G401.6 (cell line): ENCODE results near the gene SH3PXD2A.

Experiments
- FAIRE-seq: peaks from 2 replicates; lab custom pipeline; 2012; peaks lifted over from hg19 to GRCh38; lab: Jason Lieb, UNC

The SH3PXD2A gene

DNA sequence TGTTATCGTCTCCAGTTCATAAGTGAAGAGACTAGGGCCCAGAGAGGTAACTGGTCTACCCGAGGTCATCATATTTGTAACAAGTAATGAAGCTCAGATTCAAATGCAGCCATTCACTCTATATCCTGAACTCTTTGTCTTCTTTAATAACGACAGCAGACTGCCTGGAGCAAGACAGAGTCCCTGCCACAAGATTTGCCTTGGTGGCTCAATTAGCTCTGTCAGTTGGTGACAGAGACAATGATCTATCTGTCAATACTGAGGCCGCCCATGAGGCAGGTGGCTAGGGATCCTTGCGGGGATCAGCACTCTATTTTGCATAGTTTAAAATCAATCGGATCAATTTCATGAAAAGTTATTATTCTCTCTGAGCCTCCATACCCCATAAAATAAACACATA is 43.9 kb downstream of the SH3PXD2A start:
- no peak for FAIRE-seq

DNA sequence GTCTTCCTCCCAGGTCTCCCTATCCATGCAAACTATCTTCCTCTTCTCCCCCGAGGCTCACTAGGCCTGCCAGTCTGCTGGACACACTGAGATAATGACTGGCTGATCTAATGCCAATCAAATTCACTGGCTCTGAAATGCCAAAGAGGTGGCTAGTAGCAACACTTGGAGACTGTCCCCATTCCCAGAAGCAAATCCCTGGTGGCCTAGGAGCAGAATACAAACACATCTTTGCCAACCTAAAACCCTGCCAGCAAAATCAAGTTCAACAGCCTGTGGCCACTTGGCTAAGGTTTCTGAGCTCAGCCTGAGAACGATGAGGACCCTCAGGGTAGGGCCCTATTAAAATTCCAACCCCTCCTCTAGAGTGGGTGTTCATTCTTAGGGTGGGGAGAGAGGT is 46.6 kb downstream of the SH3PXD2A start:
- FAIRE-seq: no peak

DNA sequence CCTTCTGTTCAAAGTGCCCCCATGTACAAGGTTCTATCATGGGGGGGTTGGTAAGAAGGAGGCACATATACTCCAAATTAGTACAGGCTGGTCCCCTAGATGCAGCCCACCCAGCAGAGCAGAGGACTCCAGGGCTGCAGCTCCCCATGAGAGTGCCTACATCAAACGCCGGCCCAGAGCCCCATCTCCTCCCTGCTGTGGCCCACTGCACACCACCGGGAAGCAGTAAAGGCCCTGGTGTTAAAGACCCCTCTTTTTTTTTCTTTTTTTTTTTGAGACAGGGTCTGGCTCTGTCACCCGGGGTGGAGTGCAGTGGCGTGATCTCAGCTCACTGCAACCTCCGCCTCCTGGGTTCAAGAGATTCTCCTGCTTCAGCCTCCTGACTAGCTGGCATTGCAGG is 47.4 kb downstream of the SH3PXD2A start:
- no peak for FAIRE-seq

DNA sequence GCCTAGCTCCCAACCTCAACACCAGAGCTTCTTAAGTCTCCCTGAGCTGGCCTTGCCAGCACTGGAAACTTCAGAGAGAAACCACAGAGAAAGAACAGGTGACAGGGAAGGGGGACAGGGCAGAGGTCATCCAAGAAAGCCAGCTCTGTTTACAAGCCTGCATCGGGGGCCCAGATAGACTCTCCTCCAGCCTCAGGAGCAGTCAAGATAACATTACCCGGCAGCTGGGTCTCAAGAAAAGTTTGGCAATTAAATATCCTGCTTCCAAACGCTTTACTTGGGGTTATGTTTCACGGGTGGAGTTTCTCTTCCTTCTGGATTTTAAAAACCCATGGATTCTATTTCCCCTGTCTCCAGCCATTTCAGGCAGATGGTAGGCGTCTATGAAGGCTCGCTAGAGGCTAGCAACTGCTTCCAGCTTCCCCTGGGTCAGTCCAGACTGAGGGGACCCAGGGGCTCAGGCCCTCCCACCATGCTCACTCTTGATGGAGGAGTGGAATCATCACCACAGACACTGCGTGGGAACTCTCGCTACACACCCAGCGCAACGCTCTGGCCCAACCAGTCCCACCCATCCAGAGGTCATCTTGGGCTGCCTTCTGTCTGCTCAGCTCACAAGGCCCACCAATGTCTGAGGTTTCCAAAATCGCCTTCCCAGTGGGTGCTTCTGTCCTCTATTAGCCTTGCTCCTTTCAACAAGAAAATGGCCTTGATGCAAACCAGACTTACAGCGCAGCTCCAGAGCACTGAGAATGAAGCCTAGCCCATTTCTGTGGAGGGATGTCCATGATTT is 48.8 kb downstream of the SH3PXD2A start:
- no peak for FAIRE-seq

DNA sequence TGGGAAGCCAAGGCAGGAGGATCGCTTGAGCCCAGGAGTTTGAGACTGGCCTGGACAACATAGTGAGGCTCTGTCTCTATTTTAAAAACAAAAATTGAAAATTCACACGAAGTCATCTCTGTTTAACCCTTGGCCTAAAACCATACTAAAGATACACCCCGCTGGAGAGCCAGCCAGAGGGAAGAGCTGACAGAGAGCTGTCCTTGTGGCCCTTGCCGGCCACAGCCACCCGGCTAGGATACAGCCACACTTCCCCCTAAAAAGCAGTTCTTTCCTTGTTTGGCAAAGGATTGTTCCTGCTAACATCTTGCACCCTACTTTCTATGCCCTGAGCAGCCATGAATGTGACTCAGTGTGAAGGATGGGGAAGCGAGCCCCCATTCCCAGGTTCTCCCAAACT is 49.6 kb downstream of the SH3PXD2A start:
- FAIRE-seq: no peak

DNA sequence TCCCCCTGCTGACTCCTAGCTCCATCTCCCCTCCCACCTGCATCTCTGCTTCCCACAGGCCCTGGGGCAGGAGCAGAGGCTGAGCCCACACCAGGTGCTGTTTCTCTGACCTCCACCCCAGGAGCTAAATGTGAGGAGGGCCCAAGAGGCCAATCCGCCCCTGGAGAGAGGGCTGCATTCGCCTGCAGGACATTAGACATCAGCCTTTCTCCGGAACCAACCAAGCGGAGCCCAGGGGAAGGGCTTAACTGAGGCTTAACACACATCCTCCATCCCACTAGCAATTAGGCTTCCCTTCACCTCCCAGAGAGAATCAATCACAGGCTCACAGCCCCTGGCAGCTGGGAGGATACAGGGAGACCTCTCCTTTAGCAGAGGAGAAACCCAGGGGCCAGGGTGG is 50.5 kb downstream of the SH3PXD2A start:
- FAIRE-seq: no peak

DNA sequence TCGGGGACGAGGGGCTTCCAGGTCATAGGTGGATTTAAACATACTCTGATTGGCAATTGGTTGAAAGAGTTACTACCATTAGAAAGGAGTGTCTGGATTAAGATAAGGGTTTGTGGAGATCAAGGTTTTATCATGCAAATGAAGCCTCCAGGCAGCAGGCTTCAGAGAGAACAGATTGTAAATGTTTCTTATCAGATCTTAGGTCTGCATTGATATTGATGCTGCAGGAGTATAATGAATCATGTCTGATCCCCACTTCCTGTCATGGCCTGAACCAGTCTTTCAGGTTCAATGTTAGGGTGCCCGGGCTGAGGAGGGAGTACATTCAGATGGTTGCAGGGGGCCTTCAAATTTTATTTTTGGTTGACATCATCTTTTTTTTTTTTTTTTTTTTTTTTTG is 51.4 kb downstream of the SH3PXD2A start:
- no peak for FAIRE-seq

DNA sequence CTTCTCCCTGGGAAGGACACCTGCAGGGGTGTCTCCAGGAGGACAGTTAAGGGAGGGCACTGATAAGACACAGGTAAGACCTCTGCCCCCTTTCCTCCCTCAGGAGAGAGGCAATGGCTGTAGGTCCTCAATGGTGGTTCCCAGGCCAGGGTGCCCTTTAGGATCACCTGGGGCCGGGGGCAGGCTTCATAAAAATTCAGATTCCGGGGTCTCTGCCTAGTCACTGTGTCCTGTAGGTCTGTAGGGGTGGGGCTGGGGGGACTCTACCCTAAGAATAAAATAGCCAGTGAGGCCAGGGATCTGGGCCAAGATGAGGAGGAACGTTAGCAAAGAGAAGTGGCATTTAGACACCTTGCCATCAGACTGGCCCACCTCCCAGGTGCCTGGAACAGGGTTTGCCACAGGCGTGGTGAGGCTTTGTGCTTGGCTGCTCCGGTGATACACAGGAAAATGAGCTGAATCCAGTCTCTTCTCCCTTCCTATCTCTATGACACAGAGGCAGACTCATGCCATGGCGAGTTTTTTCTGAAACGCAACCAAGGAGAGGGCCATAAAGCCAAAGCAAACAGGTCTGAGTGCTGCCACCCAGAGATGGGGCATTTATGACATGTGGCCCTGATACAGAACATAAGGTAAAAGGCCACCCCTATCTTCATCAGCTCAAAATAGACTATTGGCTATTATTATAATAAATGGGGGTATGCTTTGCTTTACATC is 52.6 kb downstream of the SH3PXD2A start:
- no peak for FAIRE-seq

DNA sequence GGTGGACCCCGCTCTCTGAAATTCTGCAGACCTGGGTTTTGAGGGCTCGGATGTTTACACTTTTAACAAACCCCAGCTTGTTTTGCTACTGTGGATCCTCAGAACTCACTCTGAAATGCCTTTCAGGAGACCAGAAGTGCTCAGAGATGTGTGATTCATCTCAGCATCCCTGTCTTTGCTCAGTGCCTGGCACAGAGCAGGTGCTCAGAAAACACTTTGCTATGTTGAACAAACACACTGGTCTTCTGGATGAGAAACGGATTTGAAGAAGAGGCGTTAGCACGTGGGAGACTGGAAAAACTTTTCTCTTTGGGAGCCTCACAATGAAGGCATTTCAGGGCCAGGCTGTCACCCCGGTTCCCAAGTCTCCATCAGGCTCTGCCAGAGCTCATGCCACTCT is 53.3 kb downstream of the SH3PXD2A start:
- no peak for FAIRE-seq

DNA sequence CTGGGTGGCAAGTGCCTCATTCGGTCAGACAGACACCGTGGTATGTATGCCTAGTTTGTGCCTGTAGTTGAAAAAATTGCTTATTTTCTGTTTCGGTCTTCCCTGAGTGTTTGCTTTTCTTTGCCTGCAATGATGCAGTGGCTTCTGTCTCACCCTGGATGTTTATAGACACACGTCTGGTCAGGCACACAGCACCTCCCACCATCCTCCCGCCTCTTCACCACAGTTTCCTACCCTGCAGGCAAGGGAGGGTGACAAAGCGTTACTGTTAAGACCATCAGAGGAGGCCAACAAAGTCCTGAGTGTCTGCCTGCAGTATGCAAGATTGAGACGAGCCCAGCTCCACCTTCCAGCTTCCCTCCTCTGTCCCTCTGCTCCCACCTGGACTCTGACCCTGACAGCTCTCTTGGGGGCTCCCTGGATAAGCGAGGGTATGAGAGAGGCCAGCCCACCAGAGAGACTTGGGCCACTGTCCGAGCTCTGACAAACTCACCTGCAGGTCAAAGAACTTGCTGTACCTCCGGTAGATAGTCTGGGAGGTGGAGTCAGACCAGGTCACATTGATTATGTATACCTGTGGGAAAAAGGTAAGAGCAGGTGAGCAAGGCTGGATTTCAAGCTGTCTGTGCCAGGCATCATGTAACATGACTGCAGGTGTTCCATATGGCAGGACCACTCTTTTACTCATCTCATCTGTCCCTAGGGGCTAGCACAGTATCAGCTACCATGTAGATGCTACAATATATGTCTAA is 54.4 kb downstream of the SH3PXD2A start:
- no peak for FAIRE-seq

DNA sequence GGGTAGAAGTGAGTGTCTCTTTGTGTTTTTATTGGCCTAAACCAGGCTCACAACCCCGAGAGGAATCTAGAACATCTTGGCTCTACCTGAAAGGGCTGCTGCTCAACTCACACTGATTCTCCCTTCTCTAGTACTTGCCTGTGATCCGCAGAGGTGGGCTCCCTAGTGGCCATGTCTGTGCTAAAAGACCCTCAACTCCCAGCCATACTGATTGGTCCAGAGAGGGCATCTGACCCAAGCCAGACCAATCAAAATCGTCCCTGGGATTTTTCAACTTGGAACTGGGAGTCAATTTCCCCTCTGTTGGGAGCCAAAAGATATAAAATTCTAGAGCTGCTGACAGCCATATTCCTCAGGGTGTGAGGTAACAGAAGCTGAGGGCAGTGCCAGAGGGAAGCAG is 55.3 kb downstream of the SH3PXD2A start:
- no peak for FAIRE-seq

DNA sequence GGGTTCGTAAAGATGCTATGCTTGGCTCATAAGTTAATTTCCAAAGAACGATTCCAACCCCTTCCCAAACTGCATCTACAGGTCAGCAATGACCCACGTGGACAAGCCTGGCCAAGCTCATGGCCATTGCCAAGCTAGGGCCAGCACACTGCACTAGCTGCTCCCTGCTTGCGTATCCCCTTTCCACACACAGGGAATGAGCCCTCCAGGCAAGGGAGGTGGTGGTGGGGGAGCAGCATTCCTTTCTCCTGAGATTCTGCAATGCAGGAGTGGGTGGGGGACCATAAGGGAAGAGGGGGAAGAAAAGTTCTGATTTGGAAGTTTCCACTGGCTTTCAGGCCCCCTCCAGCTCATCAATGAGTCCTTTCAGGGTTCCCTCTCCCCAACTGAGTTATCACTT is 56.0 kb downstream of the SH3PXD2A start:
- no peak for FAIRE-seq

DNA sequence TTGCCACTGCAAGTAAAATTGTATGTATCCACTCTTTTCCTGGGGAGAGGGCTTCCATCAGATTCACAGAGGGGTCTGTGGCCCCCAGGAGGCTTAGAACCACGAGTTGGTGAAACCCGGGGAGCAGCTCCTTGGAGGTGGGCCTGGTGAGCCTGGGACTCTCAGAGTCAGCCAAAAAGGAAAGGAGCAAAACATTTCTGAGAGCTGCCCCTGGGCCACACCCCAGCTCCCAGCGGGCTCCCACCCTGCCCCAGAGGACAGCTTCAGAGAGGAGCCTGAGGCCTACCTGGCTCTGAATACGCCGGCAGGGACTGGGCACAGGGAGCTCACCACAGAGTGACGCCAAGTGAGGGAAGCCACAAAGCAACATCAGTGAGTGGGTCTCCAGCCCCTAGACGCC is 56.9 kb downstream of the SH3PXD2A start:
- FAIRE-seq: no peak

DNA sequence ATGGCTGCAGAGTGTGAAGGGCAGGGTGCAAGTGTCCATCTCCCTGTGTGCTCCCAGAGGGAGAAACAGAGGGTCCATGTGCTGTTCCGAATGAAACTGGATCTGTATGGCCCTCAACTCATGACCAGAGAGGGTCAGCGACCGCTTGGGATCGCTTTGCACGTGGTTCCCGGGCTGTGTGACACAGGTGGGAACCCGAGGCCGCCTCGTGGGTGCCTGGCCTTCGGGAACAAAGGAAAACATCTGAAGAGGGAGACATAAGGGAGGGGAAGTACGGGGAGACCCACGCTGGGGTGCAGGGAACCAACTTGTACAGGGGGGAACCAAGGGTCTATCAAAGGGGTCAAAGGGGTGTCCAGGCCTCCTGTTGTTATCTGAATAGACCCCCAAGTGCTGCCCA is 57.5 kb downstream of the SH3PXD2A start:
- no peak for FAIRE-seq

DNA sequence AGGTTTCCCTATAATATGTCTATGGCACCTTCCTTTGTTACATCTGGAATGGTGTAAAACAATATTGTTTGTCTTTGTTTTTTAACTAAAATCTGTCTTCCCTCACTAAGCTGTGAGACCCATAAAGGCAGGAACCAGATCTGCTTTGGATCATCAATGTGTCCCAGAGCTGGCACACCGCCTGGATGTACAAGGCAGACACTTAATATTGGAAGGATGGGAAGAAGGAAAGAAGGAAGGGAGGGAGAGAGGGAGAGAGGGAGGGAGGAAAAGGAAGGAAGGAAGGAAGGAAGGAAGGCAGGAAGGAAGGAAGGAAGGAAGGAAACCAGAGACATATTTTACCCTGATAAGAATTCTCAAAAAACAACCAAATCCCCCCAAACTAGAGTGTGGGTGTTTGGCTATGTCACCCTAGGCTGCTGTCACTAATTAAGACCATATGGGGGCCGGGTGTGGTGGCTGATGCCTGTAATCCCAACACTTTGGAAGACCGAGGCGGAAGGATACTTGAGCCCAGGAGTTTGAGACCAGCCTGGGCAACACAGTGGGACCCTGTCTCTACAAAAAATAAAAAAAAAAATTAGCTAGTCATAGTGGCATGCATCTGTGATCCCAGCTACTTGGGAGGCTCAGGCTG is 59.6 kb downstream of the SH3PXD2A start:
- no peak for FAIRE-seq

DNA sequence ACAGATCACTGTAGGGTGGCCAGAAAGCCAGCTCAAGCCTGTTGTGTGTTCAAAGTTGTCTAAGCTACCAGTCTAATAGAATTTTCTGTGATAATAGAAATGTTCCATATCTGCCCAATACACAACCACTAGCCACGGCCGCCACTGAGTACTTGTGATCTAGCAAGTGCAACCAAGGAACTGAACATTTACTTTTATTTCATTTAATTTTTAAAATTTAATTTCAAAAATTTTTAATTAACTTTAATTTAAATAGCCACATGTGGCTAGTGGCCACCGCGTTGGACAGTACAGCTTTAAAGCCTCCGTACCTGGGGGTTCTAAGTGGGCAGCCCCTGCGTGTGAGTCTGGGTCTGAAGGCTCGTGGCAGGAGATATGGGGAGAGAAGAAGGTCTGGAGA is 60.4 kb downstream of the SH3PXD2A start:
- no peak for FAIRE-seq

DNA sequence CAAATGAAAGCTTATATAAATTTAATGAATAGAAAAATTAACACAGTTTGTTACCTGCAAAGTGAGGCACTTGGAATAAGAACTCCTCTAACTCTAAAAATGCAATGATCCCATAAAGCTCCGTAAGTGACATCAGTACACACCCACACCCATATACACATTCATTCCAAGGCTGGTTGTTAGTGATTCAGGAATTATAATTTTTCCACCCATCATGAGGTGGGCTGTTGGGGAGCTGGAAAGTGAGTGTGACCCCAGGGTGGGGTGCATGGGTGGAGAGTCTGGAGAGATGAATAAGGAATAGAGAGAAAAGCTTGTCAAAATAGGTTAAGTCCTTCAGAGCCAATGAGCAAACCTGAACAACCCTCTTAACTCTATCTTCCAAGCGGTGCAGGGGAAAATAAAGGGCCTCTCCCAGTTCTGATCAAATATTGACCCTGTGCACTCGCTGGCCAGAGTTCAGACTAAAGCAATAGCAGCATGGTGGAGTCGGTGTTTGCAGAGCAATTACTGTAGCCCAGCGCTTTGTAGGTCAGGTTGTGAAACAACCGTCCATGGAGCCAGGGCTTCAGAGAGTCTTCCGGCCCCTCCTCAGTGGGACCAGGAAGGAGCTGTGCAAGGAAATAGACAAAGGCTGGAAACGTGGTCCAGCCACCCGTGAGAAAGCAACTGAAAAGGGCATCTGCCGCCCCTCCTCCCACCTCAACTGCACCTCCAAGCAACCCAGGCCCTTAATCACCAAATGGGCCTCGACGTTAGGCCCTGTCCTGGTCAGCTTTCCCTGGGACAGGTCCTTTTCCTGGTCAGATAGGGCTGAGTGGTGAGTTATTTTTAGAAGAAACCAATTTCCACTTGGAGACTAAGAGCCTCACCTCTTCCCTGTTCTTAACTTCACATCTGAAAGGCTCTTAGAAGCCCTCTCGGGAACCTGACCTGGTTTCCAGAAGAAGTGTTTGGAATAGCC is 61.2 kb downstream of the SH3PXD2A start:
- FAIRE-seq: no peak

DNA sequence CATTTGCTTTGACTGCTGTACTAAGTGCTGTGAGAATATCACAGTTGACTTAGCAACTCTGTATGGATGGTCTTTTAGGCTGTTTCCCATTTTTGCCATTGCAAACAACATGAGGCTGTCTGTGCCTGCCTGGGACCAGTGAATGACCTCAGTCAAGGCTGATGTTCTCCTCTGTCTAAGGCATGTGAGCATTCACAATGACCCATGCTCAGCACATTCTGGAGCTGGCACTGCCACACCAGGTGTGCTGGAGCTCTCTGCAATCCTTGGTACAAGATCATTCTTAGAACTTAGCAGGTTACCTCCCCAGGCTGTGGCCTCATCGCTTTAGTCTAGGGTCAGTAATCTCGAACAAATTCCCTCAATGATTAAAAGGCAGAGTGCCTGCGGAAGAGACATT is 61.9 kb downstream of the SH3PXD2A start:
- FAIRE-seq: no peak

DNA sequence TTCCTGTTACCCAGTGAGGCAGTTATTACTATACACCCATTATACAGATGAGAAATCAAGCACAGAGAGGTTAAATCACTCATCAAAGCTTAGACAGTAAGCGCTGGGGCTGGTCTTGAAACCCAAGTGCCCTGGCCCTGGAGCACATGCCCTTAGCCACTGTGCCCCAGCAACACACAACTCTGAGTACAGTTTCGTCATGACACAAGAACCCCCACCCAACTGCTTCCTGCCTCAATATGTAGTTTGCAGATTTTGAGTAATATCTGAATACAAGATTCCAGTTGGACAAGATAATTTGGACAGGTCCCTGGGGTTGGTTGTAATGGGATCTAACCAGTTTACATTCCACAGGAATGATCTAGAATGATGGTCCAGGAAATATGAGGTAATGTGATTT is 62.8 kb downstream of the SH3PXD2A start:
- no peak for FAIRE-seq

DNA sequence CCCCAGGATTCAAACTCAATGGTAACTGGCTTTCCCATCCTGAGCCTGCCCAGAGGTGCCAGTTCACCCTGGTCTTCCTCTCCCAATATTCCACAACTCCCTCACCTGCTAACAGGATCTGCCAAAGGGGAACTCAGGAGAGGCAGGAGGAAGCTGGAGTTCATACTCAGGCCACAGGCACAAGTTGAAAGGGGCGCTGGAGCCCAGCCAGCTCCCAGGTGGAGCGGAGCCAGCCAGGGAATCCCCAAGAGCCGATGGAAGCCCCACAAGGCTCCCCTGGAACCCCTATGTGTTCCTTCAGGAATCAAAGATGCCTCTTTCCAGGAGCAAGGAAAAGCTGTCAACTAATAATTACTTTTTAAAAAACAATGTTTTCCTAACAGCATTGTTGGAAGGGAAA is 63.5 kb downstream of the SH3PXD2A start:
- FAIRE-seq: no peak

DNA sequence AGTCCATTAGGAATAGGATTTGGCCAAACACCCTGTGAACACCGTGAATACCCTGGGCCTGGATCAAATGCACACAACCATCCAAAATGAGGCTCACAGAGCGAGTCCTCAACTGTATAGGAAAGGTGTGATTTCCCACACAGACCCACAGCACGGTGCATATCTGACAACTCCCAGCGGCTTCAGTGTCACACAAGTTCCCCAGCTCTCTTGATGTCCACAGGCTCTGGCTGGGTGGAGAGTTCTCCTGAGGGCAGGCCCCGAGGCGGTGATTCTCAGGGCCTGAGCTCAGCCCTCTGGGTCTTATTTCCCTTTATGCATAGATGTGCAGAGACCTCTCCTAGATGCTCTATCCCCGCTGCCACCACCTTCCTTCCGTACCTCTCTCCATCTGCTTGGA is 64.1 kb downstream of the SH3PXD2A start:
- no peak for FAIRE-seq

DNA sequence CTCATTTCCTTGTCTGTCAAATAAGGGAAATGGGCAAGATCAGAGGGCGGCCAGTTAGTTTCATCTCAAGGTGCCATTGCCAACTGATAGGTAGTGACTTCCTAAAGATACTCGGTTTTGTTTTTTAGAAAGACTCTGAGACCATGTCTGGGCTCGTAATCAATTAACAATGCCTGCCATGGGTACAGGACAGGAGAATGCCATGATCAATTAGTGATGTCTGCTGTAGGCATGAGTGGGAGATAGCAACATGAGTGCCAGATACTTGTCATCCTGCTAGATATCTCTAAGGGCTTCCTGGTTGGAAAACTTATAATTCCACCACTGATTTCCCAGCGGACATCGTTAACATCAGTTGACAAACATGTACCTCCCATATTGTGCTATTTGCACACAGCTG is 64.8 kb downstream of the SH3PXD2A start:
- FAIRE-seq: no peak
